ELR (cell line): ENCODE results near the gene BMERB1.
A peak's percentile ranks its signal among the peaks of the same experiment; 100 is the strongest.
"Not testable (repeated sequence)": the region's sequence is repeated elsewhere in the genome, so short reads cannot be mapped to it uniquely, and the experiment has no call there.

Experiments
- DNase-seq: peaks from one replicate; pipeline ENCODE4 v3.0.0-alpha.2; 2015; ENCODE audit warnings: low read depth

Gene BMERB1

DNA sequence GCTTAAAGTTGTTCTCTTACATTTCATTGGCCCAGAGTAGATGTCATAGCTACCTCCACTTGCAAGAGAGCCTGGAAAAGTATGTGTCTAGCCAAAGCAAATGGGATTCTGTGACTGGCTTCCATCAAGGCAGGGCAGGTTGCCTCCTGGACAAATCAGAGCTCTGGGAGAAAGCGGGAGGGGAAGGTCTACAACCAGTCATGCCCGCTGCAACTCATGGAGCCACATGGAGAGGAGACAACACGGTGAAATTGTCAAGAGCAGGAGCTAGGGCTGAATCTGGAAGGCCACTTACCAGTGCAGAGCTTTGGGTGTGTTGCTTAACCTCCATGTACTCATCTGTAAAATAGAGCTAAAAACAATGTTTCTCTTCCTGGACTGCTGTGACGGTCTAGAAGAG lies 124.8 kb downstream of the BMERB1 start:
- no peak for DNase-seq

- no peak for DNase-seq
Measured at GRCh38 chr16:15564604-15565339, 130.4 kb downstream of the BMERB1 start.

- no peak for DNase-seq
Measured at GRCh38 chr16:15566095-15566494, 131.7 kb downstream of the BMERB1 start.

GRCh38 chr16:15567823-15568222 lies 133.4 kb downstream of the BMERB1 start:
- no peak for DNase-seq

GRCh38 chr16:15570666-15571065 lies 136.3 kb downstream of the BMERB1 start:
- not testable (repeated sequence) for DNase-seq

DNA sequence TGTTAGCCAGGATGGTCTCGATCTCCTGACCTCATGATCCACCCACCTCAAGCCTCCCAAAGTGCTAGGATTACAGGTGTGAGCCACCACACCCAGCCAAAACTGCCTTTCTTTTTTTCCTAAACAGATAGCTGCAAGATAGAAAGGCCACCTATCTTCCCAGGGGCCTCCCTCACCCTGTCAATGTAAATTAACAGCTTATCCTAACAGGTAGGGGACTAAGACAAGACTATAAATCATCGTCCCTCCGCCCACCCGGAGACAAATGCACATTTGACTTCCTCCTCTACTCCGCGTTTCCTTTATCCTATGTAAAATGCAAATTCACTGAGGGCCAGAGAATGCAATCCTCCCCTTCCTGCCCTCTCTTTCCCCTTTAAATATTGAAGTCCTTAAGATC lies 137.2 kb downstream of the BMERB1 start:
- no peak for DNase-seq

GRCh38 chr16:15572329-15573001 lies 138.1 kb downstream of the BMERB1 start:
- DNase-seq, result no peak

- peak; percentile 7 for DNase-seq
Measured at GRCh38 chr16:15573274-15573895, 139.0 kb downstream of the BMERB1 start.

GRCh38 chr16:15573896-15574613 lies 139.7 kb downstream of the BMERB1 start:
- DNase-seq, result not testable (repeated sequence)

- DNase-seq, result no peak
Measured at GRCh38 chr16:15574614-15574948, 140.2 kb downstream of the BMERB1 start.

GRCh38 chr16:15575293-15576049 lies 141.1 kb downstream of the BMERB1 start:
- no peak for DNase-seq

DNA sequence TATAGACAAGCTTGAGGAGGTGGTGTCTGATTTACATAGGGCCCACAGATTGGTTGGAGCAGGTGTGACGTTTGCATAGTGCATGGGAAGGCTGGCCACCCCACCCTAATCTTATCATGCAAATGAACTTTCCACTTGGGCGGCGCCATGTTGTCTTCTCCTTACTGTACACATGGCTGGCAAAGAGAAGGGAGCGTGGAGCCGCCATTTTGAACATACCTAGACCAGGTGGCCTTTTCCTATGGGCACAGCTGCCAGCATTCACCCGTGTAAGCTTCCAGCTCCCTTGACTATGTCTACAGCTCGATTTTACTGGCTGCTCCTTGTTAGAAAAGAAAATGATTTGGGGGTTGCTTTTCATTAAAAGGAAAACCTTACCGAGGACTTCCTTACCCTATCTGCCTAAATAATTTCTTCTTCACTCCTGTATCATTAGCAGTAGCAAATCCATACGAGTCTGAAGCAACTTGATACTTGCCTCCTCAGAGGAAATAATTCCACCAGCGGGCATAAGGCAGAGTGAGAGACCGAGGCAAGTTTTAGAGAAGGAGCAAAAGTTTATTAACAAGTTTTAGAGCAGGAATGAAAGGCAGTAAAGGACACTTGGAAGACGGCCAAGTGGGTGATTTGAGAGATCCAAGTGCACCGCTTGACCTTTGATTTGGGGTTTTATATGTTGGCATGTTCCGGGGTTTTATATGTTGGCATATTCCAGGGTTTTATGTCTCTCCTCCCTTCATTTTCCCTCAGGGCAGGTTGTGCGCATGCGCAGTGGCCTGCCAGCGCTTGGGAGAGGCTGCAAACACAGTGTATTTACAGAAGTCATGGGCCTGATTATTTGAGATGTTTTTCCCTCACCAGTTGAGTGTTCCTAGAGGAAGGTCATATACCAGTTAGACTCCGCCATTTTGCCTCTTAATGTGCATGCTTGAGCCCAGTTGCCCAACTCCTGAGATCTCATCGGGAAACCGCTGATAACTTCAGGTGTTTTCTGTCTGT lies 142.9 kb downstream of the BMERB1 start:
- DNase-seq, result no peak

DNA sequence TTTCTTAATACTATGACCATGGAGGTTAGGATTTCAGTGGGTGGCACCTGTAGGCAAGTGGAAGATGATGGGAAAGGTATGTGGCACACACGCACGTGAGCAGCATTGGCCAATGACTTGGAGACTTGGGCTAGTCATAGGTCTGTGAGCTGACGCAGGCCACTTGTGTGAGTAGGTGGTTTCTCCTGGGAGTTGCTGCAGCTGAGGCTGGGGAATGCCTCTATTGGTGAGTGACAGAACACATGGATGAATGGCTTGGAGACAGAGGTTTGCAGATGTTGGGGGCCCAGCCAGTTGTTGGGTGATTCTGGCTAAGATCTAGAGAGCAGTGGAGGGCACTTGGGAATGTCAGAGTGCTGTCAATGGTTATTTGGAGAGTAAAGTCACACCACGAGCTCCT lies 144.4 kb downstream of the BMERB1 start:
- no peak for DNase-seq

DNA sequence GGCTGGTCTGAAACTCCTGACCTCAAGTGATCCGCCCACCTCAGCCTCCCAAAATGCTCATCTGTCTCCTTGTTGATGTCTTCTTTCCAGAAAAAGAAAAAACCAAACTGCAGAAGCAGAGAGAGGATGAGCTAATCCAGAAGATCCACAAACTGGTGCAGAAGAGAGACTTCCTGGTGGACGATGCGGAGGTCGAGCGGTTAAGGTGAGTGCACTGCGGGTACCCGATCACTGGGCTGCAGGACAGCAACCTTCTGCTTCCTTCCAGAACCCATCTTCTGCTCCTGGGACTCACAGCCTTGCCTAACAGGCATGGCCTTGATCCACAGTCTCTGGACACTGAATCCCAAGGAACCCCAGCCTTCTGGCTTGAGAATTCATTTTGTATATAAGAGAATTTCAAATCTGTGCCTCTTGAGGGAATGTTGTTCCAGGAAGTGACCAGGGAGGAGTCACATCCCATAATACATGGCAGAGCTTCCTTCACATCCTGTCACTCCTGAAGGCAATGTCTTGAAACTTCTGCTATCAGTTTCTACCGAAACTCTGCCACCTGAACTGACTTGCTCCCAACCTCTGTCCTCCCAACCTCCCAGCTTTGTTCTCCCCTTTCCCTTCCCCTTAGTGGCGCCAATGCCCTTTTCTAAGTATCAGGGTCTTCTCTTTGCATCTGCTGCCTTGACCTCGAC lies 146.9 kb downstream of the BMERB1 start:
- no peak for DNase-seq

GRCh38 chr16:15583526-15583925 lies 149.1 kb downstream of the BMERB1 start:
- no peak for DNase-seq

GRCh38 chr16:15585956-15586355 lies 151.6 kb downstream of the BMERB1 start:
- DNase-seq, result no peak

DNA sequence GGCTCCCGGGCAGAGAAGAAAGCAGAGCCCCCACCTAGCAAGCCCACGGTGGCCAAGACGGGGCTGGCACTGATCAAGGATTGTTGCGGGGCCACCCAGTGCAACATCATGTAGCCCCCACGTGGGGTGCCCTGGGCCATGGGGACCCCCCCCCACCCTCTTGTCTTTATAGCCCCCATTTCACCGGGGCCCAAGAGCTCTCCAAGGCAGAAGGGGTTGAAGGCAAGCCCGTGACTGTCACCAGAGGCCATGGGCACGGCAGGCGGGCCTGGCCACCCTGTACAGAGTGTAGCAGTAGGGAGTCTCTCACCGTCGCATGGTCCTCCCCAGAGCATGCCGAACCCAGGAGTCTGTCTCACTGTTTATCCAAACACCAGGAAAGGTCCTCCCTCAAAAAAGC lies 152.3 kb downstream of the BMERB1 start:
- DNase-seq, result no peak

- no peak for DNase-seq
Measured at GRCh38 chr16:15587152-15587825, 152.9 kb downstream of the BMERB1 start.

- DNase-seq, result no peak
Measured at GRCh38 chr16:15592324-15592723, 157.9 kb downstream of the BMERB1 start.

- no peak for DNase-seq
Measured at GRCh38 chr16:15593235-15593634, 158.8 kb downstream of the BMERB1 start.
